K562 (cell line): ENCODE results near the gene EHBP1. TPM values are rescaled to one million over a fixed set of nuclear protein-coding genes. Genes with fewer than 3 reads are reported as not detected.

Experiments used
- BHLHE40 ChIP-seq: IDR thresholded peaks from 2 replicates; pipeline ENCODE4 v1.6.1; 2011; ENCODE audit warnings: low read length, improper control_type of control experiment
- CREB1 ChIP-seq, 2 experiments: sonication (generic) in 1 of 2; formaldehyde crosslinking in 1 of 2; IDR thresholded peaks; 2 replicates each; pipeline versions ENCODE4 v1.6.1 to v1.8.0; 2012 to 2022; ENCODE audit warnings: inconsistent platforms in 1 of 2, mild to moderate bottlenecking in 1 of 2, missing genetic modification reagents in 1 of 2, moderate library complexity in 1 of 2
- E4F1 ChIP-seq: fragments of 250-450 bp; sonication (Bioruptor Pico); IDR thresholded peaks from 2 replicates; pipeline ENCODE4 v1.5.0; 2021; ENCODE audit warnings: mild to moderate bottlenecking, borderline replicate concordance
- EGR1 ChIP-seq: fragments of 450-650 bp; conservative IDR thresholded peaks from 2 replicates; pipeline ENCODE4 v1.6.1; 2017; ENCODE audit warnings: mild to moderate bottlenecking
- FOXK2 ChIP-seq, 2 experiments: fragments of 450-650 bp; IDR thresholded peaks in 1 of 2; conservative IDR thresholded peaks in 1 of 2; 2 replicates each; pipeline ENCODE4 v1.6.1; 2016; ENCODE audit warnings: low read depth in 2 of 2, mild to moderate bottlenecking in 1 of 2
- GABPA ChIP-seq: fragments of 200-800 bp; sonication (Bioruptor generic); conservative IDR thresholded peaks from 2 replicates; pipeline ENCODE4 v1.6.1; 2016; ENCODE audit warnings: low read depth, missing genetic modification characterization, missing compliant biosample characterization
- HDGF ChIP-seq: fragments of 450-650 bp; IDR thresholded peaks from 2 replicates; pipeline ENCODE4 v1.6.1; 2016
- MEIS2 ChIP-seq: fragments of 450-650 bp; IDR thresholded peaks from 2 replicates; pipeline ENCODE4 v1.6.1; 2014; ENCODE audit warnings: mild to moderate bottlenecking; ENCODE audit not compliant: partially characterized antibody
- NCOA4 ChIP-seq: fragments of 450-650 bp; IDR thresholded peaks from 2 replicates; pipeline ENCODE4 v1.6.1; 2018; ENCODE audit warnings: mild to moderate bottlenecking; ENCODE audit not compliant: partially characterized antibody
- NFRKB ChIP-seq: fragments of 450-650 bp; IDR thresholded peaks from 2 replicates; pipeline ENCODE4 v1.6.1; 2016; ENCODE audit warnings: low read depth
- POLR2A ChIP-seq: fragments of 450-650 bp; conservative IDR thresholded peaks from 2 replicates; pipeline ENCODE4 v1.6.1; 2016
- RB1 ChIP-seq: fragments of 450-650 bp; IDR thresholded peaks from 2 replicates; pipeline ENCODE4 v1.6.1; 2017; ENCODE audit warnings: low read depth, mild to moderate bottlenecking
- SOX6 ChIP-seq: fragments of 450-650 bp; IDR thresholded peaks from 2 replicates; pipeline ENCODE4 v1.6.1; 2014; ENCODE audit warnings: mild to moderate bottlenecking
- TAF7 ChIP-seq: fragments of 450-650 bp; IDR thresholded peaks from 2 replicates; pipeline ENCODE4 v1.6.1; 2016; ENCODE audit warnings: missing genetic modification characterization, missing compliant biosample characterization
- TAF9B ChIP-seq: fragments of 450-650 bp; IDR thresholded peaks from 2 replicates; pipeline ENCODE4 v1.6.1; 2018; ENCODE audit warnings: mild to moderate bottlenecking; ENCODE audit not compliant: partially characterized antibody
- TFAP4 ChIP-seq: sonication (generic); formaldehyde crosslinking; IDR thresholded peaks from 2 replicates; pipeline ENCODE4 v1.8.0; 2022; ENCODE audit warnings: missing genetic modification reagents, mild to moderate bottlenecking, moderate library complexity, borderline replicate concordance
- THAP12 ChIP-seq: fragments of 250-450 bp; sonication (Bioruptor Pico); IDR thresholded peaks from 2 replicates; pipeline ENCODE4 v1.9.0; 2021; ENCODE audit warnings: mild to moderate bottlenecking, inconsistent platforms
- ZBTB33 ChIP-seq: sonication (generic); formaldehyde crosslinking; IDR thresholded peaks from 2 replicates; pipeline ENCODE4 v1.8.1; 2023; ENCODE audit warnings: mild to moderate bottlenecking, missing genetic modification reagents
- ZNF140 ChIP-seq: fragments of 250-450 bp; sonication (Bioruptor Pico); IDR thresholded peaks from 2 replicates; pipeline ENCODE4 v1.8.0; 2021; ENCODE audit warnings: moderate library complexity, mild to moderate bottlenecking, inconsistent platforms
- polyA plus RNA-seq, 8 experiments: library from polyadenylated mRNA; depleted of rRNA in 4 of 8; stranded (reverse) in 5 of 8; unstranded in 3 of 8; fragments of >200 nt; fragmentation: Nextera tagmentation in 2 of 8; fragmentation: Illumina TruSeq in 1 of 8; extraction: Ambion mirVana in 2 of 8; extraction: Trizol in 1 of 8; gene quantifications; 2 replicates each; pipeline versions ENCODE4 v1.2.1 to v1.2.3, GENCODE V29; 2011 to 2014; ENCODE audit warnings: inconsistent platforms in 1 of 8, missing spikeins in 1 of 8
- total RNA-seq, 7 experiments: library from RNA; depleted of rRNA in 6 of 7; stranded (reverse); fragments of >200 nt in 6 of 7; fragmentation: Illumina TruSeq in 2 of 7; extraction: Trizol in 2 of 7; gene quantifications; 2 replicates each; pipeline versions ENCODE4 v1.2.1 to v1.2.3, GENCODE V29; 2011 to 2021; ENCODE audit warnings: low replicate concordance in 1 of 7

Gene EHBP1
- total and polyA plus RNA-seq, 9 of the 15 experiments (the other 6 are each of a cell fraction or from before 2014, with no cell fraction given), result 8.9 to 26.6 (median 19.3) TPM

- TF ChIP-seq E4F1 (CRISPR knock-in tag) (no peak), RB1 (0 out of 2 replicates have a peak, but pooled peaks have one; percentile 6), HDGF (no peak), ZNF140 (CRISPR knock-in tag) (no peak), ZBTB33 (CRISPR knock-in tag) (no peak; the same call in 1 of the 2 replicates), TAF9B (peak; percentile 63), EGR1 (peak; percentile 91), GABPA (tag) (peak; percentile 69), CREB1 (IDR thresholded peaks at IDR 0.05) (peak; percentile 75), CREB1 (CRISPR knock-in tag; IDR thresholded peaks at IDR 0.05) (peak; percentile 60; the same call in 1 of the 2 replicates), TFAP4 (CRISPR knock-in tag) (peak; percentile 90; the same call in 1 of the 2 replicates), POLR2A (peak; percentile 81), FOXK2 (conservative IDR thresholded peaks at IDR 0.05 in 1 of 2, IDR thresholded peaks at IDR 0.05 in 1 of 2; ENCODE audit: low read depth in 2 of 2) (peak; percentile 98 to 99), BHLHE40 (no peak), NCOA4 (no peak), MEIS2 (peak; percentile 13), THAP12 (CRISPR knock-in tag) (no peak), TAF7 (tag) (peak; percentile 46; the same call in 1 of the 2 replicates), SOX6 (0 out of 2 replicates have a peak, but pooled peaks have one; percentile 25), NFRKB (no peak; the same call in 1 of the 2 replicates)
These were observed at the start of gene EHBP1 (continued) for GRCh38 chr2:62705007-62705829.
